ENCODE measurements around the gene CCDC121. TPM values are rescaled to one million over a fixed set of nuclear protein-coding genes. Genes with fewer than 3 reads are reported as not detected.
"Not testable (repeated sequence)": the region's sequence is repeated elsewhere in the genome, so short reads cannot be mapped to it uniquely, and the experiment has no call there.

CCDC121 gene
- total RNA-seq, 1 experiment from 2014 or later = 3.3 TPM

DNA sequence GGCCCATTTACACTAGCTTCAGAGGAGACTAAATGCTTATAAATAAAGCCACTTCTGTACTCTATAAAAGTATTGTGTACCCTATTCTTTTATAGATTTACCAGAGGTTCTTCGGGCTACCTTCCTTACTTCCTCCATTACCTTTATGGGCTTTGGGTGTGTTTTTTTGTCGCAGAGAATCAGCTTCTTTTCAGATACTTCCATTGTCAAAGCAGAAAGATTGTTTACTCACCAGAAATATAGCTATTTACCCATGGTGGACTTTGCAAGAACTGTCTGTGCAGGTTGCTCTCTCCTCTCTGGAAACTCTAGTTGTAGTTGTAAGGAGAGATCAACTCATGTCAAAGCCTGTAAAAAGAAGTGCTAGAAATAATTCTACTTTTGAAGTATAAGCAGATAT, 14.8 kb downstream of the CCDC121 start:
- TF ChIP-seq EZH2 (IDR thresholded peaks at IDR 0.05; ENCODE audit: borderline replicate concordance, low read depth, low read length, poor library complexity, severe bottlenecking) = no peak
- TF ChIP-seq, protein P1, sequence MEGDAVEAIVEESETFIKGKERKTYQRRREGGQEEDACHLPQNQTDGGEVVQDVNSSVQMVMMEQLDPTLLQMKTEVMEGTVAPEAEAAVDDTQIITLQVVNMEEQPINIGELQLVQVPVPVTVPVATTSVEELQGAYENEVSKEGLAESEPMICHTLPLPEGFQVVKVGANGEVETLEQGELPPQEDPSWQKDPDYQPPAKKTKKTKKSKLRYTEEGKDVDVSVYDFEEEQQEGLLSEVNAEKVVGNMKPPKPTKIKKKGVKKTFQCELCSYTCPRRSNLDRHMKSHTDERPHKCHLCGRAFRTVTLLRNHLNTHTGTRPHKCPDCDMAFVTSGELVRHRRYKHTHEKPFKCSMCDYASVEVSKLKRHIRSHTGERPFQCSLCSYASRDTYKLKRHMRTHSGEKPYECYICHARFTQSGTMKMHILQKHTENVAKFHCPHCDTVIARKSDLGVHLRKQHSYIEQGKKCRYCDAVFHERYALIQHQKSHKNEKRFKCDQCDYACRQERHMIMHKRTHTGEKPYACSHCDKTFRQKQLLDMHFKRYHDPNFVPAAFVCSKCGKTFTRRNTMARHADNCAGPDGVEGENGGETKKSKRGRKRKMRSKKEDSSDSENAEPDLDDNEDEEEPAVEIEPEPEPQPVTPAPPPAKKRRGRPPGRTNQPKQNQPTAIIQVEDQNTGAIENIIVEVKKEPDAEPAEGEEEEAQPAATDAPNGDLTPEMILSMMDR (conservative IDR thresholded peaks at IDR 0.05; ENCODE audit: low read depth, low read length) = no peak
- Histone ChIP-seq H3K27me3 (replicated peaks; ENCODE audit: insufficient read depth, low read depth, low read length, poor library complexity) (no peaks in the 10 kb centered on the region), H3K9me3 (ENCODE audit: low read depth, low read length, poor library complexity, severe bottlenecking) (no peaks in the 10 kb centered on the region), H3K27ac (ENCODE audit: low read depth, low read length, poor library complexity, severe bottlenecking) (no peak overlapping the region), H3K4me1 (ENCODE audit: insufficient read depth, low read length, poor library complexity, severe bottlenecking) (no peaks in the 10 kb centered on the region), H3K4me3 (ENCODE audit: low read depth, low read length, poor library complexity, severe bottlenecking) (no peak overlapping the region), H3K36me3 (ENCODE audit: insufficient read depth, low read length, poor library complexity, severe bottlenecking) (peaks cover 53% of the 10 kb centered on the region)
- no TSS peak for BruUV-seq (replicated peaks)
- CTCF ChIA-PET = no interaction called here
- DNase-seq (ENCODE audit: low spot score) = no peak
- intact Hi-C loops (cut with micrococcal nuclease; ENCODE audit: unreplicated experiment) = no loop called here
- POLR2A ChIA-PET (ENCODE audit: low non-redundant PET) = no interaction called here

DNA sequence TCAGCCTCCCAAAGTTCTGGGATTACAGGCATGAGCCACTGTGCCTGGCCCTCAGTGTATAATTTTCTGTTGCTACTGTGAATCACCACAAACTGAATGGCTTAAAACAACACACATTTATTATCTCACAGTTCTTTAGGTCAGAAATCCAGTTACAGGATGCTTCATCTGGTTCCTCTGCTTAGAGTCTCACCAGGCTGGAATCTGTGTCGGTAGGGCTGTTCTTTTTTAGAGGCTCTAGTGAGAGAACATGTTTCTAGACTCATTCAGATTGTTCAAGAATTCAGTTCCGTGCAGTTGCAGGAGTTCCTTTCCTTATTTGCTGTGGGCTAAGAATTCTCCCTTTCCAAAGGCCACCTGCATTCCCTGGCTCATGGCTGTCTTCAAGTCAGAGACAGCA, 22.2 kb downstream of the CCDC121 start:
- TF ChIP-seq, protein P1 (conservative IDR thresholded peaks at IDR 0.05; ENCODE audit: low read depth, low read length) = no peak
- TF ChIP-seq EZH2 (IDR thresholded peaks at IDR 0.05; ENCODE audit: borderline replicate concordance, low read depth, low read length, poor library complexity, severe bottlenecking) = no peak
- CTCF ChIA-PET = no interaction called here
- H3K4me3 ChIP-seq (ENCODE audit: low read depth, low read length, poor library complexity, severe bottlenecking) = no peak overlapping the region
- no peaks in the 10 kb centered on the region for H3K9me3 ChIP-seq (ENCODE audit: low read depth, low read length, poor library complexity, severe bottlenecking)
- BruUV-seq (replicated peaks) = no TSS peak
- peaks cover 56% of the 10 kb centered on the region for H3K36me3 ChIP-seq (ENCODE audit: insufficient read depth, low read length, poor library complexity, severe bottlenecking)
- H3K27me3 ChIP-seq (replicated peaks; ENCODE audit: insufficient read depth, low read depth, low read length, poor library complexity) = no peaks in the 10 kb centered on the region
- H3K4me1 ChIP-seq (ENCODE audit: insufficient read depth, low read length, poor library complexity, severe bottlenecking) = no peaks in the 10 kb centered on the region
- DNase-seq (ENCODE audit: low spot score) = no peak
- intact Hi-C loops (cut with micrococcal nuclease; ENCODE audit: unreplicated experiment) = no loop called here
- POLR2A ChIA-PET (ENCODE audit: low non-redundant PET) = no interaction called here
- H3K27ac ChIP-seq (ENCODE audit: low read depth, low read length, poor library complexity, severe bottlenecking) = no peak overlapping the region

DNA sequence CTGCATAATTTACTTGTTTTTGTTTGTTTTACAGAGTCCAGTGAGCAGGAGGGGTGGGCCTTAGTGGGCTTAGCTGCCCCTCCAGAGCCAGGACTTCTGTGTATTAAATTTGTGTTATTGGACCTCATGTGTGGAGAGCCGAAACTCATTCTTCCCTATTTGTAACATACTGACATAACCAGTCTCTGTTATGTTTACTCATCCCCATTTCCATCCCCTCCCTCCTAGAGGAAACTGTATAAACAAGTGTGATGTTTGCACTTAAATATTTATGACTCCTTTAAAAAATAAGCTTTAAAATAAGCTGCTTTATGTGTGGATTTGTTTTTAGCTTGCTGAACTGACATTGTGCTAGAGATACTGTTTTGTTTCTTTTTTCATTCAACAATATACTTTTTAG, 32.2 kb downstream of the CCDC121 start:
- H3K27ac ChIP-seq (ENCODE audit: low read depth, low read length, poor library complexity, severe bottlenecking) = no peak overlapping the region
- BruUV-seq (replicated peaks) = no TSS peak
- no peaks in the 10 kb centered on the region for H3K9me3 ChIP-seq (ENCODE audit: low read depth, low read length, poor library complexity, severe bottlenecking)
- H3K4me3 ChIP-seq (ENCODE audit: low read depth, low read length, poor library complexity, severe bottlenecking) = no peak overlapping the region
- TF ChIP-seq, protein P1 (conservative IDR thresholded peaks at IDR 0.05; ENCODE audit: low read depth, low read length) = no peak
- no peak for TF ChIP-seq EZH2 (IDR thresholded peaks at IDR 0.05; ENCODE audit: borderline replicate concordance, low read depth, low read length, poor library complexity, severe bottlenecking)
- intact Hi-C loops (cut with micrococcal nuclease; ENCODE audit: unreplicated experiment) = no loop called here
- no peaks in the 10 kb centered on the region for H3K36me3 ChIP-seq (ENCODE audit: insufficient read depth, low read length, poor library complexity, severe bottlenecking)
- no peaks in the 10 kb centered on the region for H3K4me1 ChIP-seq (ENCODE audit: insufficient read depth, low read length, poor library complexity, severe bottlenecking)
- CTCF ChIA-PET = no interaction called here
- H3K27me3 ChIP-seq (replicated peaks; ENCODE audit: insufficient read depth, low read depth, low read length, poor library complexity) = no peaks in the 10 kb centered on the region
- DNase-seq (ENCODE audit: low spot score) = no peak
- POLR2A ChIA-PET (ENCODE audit: low non-redundant PET) = no interaction called here

DNA sequence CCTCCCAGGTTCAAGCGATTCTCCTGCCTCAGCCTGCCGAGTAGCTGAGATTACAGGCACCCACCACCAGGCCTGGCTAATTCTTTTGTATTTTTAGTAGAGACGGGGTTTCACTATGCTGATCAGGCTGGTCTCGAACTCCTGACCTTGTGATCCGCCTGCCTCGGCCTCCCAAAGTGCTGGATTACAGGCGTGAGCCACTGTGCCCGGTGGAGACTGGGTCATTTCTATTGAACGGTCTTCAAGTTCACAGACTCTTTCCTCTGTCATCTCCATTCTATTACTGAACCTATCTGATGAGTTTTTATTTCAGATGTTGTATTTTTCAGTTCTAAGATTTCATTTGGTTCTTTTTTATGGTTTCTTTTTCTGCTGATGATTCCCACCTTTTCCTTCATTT, 33.4 kb downstream of the CCDC121 start:
- BruUV-seq (replicated peaks); CTCF ChIA-PET; H3K27me3 ChIP-seq (replicated peaks; ENCODE audit: insufficient read depth, low read depth, low read length, poor library complexity); H3K36me3 ChIP-seq (ENCODE audit: insufficient read depth, low read length, poor library complexity, severe bottlenecking); H3K4me3 ChIP-seq (ENCODE audit: low read depth, low read length, poor library complexity, severe bottlenecking); H3K9me3 ChIP-seq (ENCODE audit: low read depth, low read length, poor library complexity, severe bottlenecking); POLR2A ChIA-PET (ENCODE audit: low non-redundant PET); DNase-seq (ENCODE audit: low spot score); intact Hi-C loops (cut with micrococcal nuclease; ENCODE audit: unreplicated experiment); H3K27ac ChIP-seq (ENCODE audit: low read depth, low read length, poor library complexity, severe bottlenecking); H3K4me1 ChIP-seq (ENCODE audit: insufficient read depth, low read length, poor library complexity, severe bottlenecking): not testable (repeated sequence)

DNA sequence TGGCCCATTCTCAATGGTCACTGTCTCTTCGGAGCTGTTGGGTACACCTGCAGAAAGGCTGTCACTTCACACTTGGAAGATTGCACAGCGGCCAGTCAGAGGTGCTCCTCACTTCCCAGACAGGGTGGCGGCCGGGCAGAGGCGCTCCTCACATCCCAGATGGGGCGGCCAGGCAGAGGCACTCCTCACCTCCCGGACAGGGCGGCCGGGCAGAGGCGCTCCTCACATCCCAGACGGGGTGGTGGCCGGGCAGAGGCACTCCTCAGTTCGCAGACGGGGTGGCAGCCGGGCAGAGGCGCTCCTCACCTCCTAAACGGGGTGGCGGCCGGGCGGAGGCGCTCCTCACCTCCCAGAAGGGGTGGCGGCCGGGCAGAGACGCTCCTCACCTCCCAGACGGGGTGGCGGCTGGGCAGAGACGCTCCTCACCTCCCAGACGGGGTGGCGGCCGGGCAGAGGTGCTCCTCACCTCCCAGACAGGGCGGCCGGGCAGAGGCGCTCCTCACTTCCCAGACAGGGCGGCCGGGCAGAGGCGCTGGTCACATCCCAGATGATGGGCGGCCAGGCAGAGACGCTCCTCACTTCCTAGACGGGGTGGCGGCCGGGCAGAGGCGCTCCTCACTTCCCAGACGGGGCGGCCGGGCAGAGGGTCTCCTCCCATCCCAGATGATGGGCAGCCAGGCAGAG, 34.6 kb downstream of the CCDC121 start:
- H3K36me3 ChIP-seq (ENCODE audit: insufficient read depth, low read length, poor library complexity, severe bottlenecking); H3K27ac ChIP-seq (ENCODE audit: low read depth, low read length, poor library complexity, severe bottlenecking); H3K4me3 ChIP-seq (ENCODE audit: low read depth, low read length, poor library complexity, severe bottlenecking); H3K9me3 ChIP-seq (ENCODE audit: low read depth, low read length, poor library complexity, severe bottlenecking); intact Hi-C loops (cut with micrococcal nuclease; ENCODE audit: unreplicated experiment); BruUV-seq (replicated peaks); H3K4me1 ChIP-seq (ENCODE audit: insufficient read depth, low read length, poor library complexity, severe bottlenecking); POLR2A ChIA-PET (ENCODE audit: low non-redundant PET); H3K27me3 ChIP-seq (replicated peaks; ENCODE audit: insufficient read depth, low read depth, low read length, poor library complexity); CTCF ChIA-PET; DNase-seq (ENCODE audit: low spot score): not testable (repeated sequence)

Data from A673 (cell line).